Measurements from ENCODE around the gene AIDA.
A peak's percentile ranks its signal among the peaks of the same experiment; 100 is the strongest.

The AIDA gene

DNA sequence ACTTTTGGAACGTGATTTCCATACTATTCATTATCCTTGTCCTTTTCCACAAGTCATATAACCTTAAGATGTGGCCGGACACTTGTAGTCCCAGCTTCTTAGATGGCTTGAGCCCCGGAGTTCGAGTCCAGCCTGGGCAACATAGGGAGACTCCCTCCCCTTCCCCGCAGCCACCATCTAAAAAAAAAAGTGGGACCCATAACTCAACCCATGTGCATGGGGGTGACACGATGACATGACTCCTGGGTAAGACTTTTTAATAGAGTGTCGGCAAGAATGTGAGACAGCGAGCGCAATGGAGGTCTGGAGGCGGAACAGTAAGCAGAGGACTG lies 68.7 kb downstream of the AIDA start:
- no peak for DNase-seq

GRCh38 chr1:222642468-222642867 lies 69.8 kb downstream of the AIDA start:
- no peak for DNase-seq

DNA sequence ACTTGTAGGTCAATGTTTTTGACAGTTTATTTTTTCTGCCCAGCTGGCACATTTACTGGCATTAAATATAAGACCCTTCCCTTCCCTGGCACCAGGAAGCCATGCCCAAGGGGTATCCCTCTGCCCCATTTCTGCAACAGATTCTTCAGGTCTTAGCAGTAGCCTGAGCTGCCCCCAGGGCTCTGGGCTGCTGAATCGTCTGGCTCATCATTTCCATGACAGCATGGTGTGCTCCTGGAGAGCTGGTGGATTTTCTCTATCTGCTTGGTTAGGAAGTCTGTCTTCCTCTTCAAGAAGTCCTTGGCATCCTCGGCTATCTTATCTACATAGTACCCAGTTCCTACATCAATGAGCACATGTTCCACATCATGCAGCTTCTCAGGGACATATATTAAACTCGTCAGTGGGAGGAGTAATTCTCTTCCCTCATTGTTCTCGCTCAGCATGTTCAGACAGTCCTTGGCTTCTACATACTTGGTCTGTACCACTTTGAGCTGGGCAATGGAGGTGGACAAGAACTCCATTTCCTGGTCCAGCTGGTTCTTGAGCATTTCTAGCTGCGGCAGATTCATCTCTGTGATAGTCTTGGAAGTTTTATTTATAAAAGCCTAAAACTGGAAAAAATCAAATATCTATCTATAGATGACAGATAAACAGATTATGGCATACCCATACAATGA lies 70.9 kb downstream of the AIDA start:
- no peak for DNase-seq

DNA sequence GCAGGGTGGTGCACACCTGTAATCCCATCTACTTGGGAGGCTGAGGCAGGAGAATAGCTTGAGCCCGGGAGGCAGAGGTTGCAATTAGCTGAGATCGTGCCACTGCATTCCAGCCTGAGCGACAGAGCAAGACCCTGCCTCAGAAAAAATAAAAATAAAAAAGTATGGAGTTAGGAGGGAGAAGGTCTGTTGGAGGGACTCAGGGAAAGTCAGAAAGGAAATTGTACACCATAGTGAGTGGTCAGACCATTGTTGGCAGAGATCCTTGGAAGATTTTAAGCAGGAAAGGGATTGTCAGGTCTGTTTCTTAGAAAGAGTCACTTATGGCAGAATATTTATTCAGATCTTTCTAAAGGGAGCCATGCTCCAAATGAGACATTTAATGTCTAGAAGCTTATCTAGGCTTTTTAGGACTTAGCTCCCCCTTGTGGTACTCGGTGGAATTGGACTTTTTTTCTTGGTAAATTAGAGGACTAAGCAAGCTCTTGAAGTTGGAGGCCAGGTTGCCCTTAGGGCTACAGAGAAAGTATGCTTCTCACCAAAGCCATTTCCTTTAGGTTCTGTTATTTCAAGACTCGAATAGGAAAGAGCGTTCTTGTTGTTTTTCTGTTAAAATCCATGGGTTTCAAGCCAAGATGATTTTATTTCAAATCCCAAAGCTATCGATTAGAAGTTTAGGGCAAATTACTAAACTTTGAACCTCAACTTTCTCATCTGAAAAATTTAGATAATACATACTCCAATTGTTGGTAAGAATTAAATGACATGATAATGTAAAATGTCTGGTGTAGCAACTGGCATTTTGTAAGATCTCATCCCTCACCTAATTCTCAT lies 77.9 kb downstream of the AIDA start:
- DNase-seq: peak; percentile 58

GRCh38 chr1:222632749-222633148 lies 79.5 kb downstream of the AIDA start:
- no peak for DNase-seq

GRCh38 chr1:222631611-222632208 lies 80.6 kb downstream of the AIDA start:
- no peak for DNase-seq

DNA sequence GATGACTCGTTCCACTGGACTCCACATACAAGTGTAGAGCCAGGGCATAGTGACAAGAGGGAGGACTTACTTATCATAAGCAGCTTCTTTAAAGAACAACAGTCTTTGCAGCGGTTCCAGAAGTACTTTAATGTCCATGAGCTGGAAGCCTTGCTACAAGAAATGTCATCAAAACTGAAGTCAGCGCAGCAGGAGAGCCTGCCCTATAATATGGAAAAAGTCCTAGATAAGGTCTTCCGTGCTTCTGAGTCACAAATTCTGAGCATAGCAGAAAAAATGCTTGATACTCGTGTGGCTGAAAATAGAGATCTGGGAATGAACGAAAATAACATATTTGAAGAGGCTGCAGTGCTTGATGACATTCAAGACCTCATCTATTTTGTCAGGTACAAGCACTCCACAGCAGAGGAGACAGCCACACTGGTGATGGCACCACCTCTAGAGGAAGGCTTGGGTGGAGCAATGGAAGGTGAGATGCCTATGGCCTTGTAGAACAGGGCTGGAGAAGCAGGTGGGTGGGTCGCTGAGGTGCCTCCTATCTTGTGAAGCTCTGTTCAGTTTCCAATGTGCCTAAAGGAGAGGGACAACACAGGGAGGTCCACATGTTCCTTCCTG lies 82.3 kb downstream of the AIDA start:
- no peak for DNase-seq

DNA sequence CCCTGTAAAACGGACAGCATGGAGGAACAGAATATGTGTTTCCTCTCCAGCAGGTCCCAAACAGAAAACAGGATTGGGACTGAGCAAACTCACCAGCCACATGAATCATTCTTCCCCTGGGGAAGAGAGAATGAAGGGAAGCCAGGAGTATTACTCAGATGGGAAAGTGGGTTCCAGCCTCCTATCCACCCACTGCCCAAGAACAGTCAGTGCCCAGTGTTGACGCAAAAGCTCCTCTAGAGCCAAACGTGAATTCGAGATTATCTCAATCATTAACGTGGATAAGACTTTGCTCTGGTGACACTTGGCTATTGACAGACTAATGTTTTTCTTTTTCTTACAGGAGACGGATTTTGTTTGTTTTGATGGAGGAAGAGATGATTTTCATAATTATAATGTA lies 85.1 kb downstream of the AIDA start:
- no peak for DNase-seq

DNA sequence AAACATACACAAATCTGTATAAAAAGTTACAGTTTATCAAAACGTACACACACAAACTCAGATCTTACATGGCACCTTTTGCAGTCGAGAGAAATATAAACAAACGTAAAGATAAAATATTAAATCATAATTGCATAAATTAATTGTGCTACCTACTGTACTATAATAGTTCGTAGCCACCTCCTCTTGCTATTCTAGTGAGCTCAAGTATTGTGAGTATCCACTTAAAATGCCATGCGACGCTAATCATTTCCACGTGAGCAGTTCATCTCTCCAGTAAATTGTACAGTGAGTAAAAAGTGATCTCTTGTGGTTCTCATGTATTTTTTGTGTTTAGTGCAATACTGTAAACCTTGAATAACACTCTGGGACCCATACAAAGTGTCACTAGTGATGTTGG lies 88.1 kb downstream of the AIDA start:
- no peak for DNase-seq

GRCh38 chr1:222623458-222623857 lies 88.8 kb downstream of the AIDA start:
- DNase-seq: no peak

GRCh38 chr1:222622765-222623164 lies 89.5 kb downstream of the AIDA start:
- no peak for DNase-seq

DNA sequence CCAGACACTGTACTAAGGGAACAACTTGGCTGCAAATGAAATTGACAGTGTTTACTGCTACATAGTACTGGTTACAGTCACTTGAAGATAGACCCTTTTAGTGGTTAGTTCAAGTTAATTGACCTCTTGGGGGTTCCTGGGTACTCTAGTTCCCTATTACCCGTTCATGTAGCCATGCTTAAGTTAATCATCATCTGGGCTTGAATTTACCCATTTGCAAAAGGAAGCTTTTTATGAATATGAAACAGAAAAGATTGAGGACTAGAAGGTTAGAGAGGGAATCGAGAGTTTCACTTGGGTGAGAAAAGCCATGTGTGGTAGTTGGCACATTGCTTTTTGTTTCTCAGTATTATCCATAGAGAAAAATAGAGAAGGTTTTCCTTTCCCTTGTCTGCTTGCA lies 91.7 kb downstream of the AIDA start:
- no peak for DNase-seq

- no peak for DNase-seq
These were observed 93.3 kb downstream of the AIDA start for GRCh38 chr1:222618880-222619596.
